ENCODE measurements around the gene URGCP. TPM values are rescaled to one million over a fixed set of nuclear protein-coding genes. Genes with fewer than 3 reads are reported as not detected.

URGCP gene
- polyA plus RNA-seq (2013, experiment 1 of 2): 8.0 TPM
- polyA plus RNA-seq (2013, experiment 2 of 2): 9.4 TPM

- no peak within 1 kb of the TSS for H2BK12ac ChIP-seq (ENCODE audit: low read length)
- no peaks in the 10 kb centered on the region for H3K79me1 ChIP-seq (ENCODE audit: low read depth, low read length)
- H4K8ac ChIP-seq (ENCODE audit: low read depth, low read length): no peak within 1 kb of the TSS
- peak within 1 kb of the TSS; percentile 49 for H3K23ac ChIP-seq (ENCODE audit: low read depth, low read length, poor library complexity)
- H3K4me3 ChIP-seq (ENCODE audit: low read length in 2 of 2): peak within 1 kb of the TSS; percentile 79 to 87
- no peak within 1 kb of the TSS for H4K91ac ChIP-seq (ENCODE audit: low read depth, low read length, poor library complexity)
- H2BK120ac ChIP-seq (ENCODE audit: low read depth, low read length): no peak within 1 kb of the TSS
- no peak for DNase-seq (ENCODE audit: low spot score)
- peaks cover 1 to 9% of the 10 kb centered on the region in 2 donors for H3K4me1 ChIP-seq (ENCODE audit: control insufficient read depth in 2 of 2, insufficient read depth in 1 of 2, low read depth in 1 of 2, low read length in 2 of 2)
- WGBS, 2 donors (ENCODE audit: extremely low coverage in 2 of 2, insufficient read length in 2 of 2, insufficient replicate concordance in 1 of 2): no CpG with 5 or more reads among the region's 73 CpGs
- no peak within 1 kb of the TSS for H2AK5ac ChIP-seq (ENCODE audit: low read depth, low read length)
- no peaks in the 10 kb centered on the region for H3K36me3 ChIP-seq (replicated peaks in 1 of 2; ENCODE audit: control insufficient read depth in 2 of 2, insufficient read depth in 2 of 2, low read length in 2 of 2)
- peak within 1 kb of the TSS; percentile 96 for H2AFZ ChIP-seq (ENCODE audit: low read length)
- no peak within 1 kb of the TSS for H2BK5ac ChIP-seq (ENCODE audit: low read length)
- peak within 1 kb of the TSS; percentile 85 for H3K4me2 ChIP-seq (ENCODE audit: insufficient read depth, low read length, poor library complexity, severe bottlenecking)
- H3K14ac ChIP-seq (ENCODE audit: low read length): no peak within 1 kb of the TSS
- H3K18ac ChIP-seq (ENCODE audit: low read length): peak within 1 kb of the TSS; percentile 92
- no peak within 1 kb of the TSS for H3K4ac ChIP-seq (ENCODE audit: low read length)
- H2BK15ac ChIP-seq (ENCODE audit: low read length): peak within 1 kb of the TSS; percentile 87
- H3K9me3 ChIP-seq (replicated peaks in 1 of 2; ENCODE audit: control insufficient read depth in 2 of 2, insufficient read depth in 1 of 2, low read depth in 1 of 2, low read length in 2 of 2): no peaks in the 10 kb centered on the region
- H3K27me3 ChIP-seq (ENCODE audit: control insufficient read depth in 3 of 3, insufficient read depth in 3 of 3, low read depth in 1 of 3, low read length in 3 of 3): peaks cover 0 to 3% (median 0%) of the 10 kb centered on the region in 3 experiments
- H3K9ac ChIP-seq (ENCODE audit: low read depth, low read length, poor library complexity): peak within 1 kb of the TSS; percentile 92
- H3K27ac ChIP-seq (replicated peaks; ENCODE audit: low read length): no peak within 1 kb of the TSS
These were observed at the start of gene URGCP for GRCh38 chr7:43906331-43907010. URGCP (minus strand) TSS chr7:43906596; CDS start chr7:43906575, 21 bp downstream.

DNA sequence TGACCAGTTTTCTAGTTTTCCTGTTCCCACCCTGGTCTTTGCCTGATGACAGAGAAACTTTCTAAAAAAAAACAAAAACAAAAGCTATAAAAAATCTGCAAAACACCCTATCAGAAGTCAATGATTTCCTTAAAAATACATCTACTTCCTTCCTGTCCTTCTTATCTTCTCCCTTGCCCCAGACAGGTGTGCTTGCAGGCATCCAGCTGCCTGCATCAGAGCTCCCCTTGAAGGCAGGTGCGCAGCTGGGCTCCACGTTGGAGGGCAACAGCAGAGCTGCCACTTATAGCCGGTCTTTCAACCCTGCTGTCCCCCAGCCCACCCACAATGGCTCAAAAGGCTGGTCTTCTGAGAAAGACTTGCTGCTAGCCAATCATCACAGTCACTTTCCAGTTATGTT lies 49.6 kb upstream of the URGCP start:
- Histone ChIP-seq H2AK5ac (ENCODE audit: low read depth, low read length) (no peak overlapping the region), H2BK15ac (ENCODE audit: low read length) (no peak overlapping the region), H3K27me3 (ENCODE audit: control insufficient read depth in 3 of 3, insufficient read depth in 3 of 3, low read depth in 1 of 3, low read length in 3 of 3) (no peaks in the 10 kb centered on the region), H3K9me3 (replicated peaks in 1 of 2; ENCODE audit: control insufficient read depth in 2 of 2, insufficient read depth in 1 of 2, low read depth in 1 of 2, low read length in 2 of 2) (no peaks in the 10 kb centered on the region), H3K27ac (replicated peaks; ENCODE audit: low read length) (no peak overlapping the region), H3K9ac (ENCODE audit: low read depth, low read length, poor library complexity) (no peak overlapping the region), H2AFZ (ENCODE audit: low read length) (no peak overlapping the region), H2BK12ac (ENCODE audit: low read length) (no peak overlapping the region), H3K4me2 (ENCODE audit: insufficient read depth, low read length, poor library complexity, severe bottlenecking) (no peak overlapping the region), H3K23ac (ENCODE audit: low read depth, low read length, poor library complexity) (no peak overlapping the region), H3K18ac (ENCODE audit: low read length) (no peak overlapping the region), H3K36me3 (replicated peaks in 1 of 2; ENCODE audit: control insufficient read depth in 2 of 2, insufficient read depth in 2 of 2, low read length in 2 of 2) (peaks cover 4 to 24% of the 10 kb centered on the region in 2 donors), H2BK5ac (ENCODE audit: low read length) (no peak overlapping the region), H3K4me1 (ENCODE audit: control insufficient read depth in 2 of 2, insufficient read depth in 1 of 2, low read depth in 1 of 2, low read length in 2 of 2) (no peaks in the 10 kb centered on the region), H4K91ac (ENCODE audit: low read depth, low read length, poor library complexity) (no peak overlapping the region), H3K79me1 (ENCODE audit: low read depth, low read length) (no peaks in the 10 kb centered on the region), H3K4me3 (ENCODE audit: low read length in 2 of 2) (no peak overlapping the region), H3K4ac (ENCODE audit: low read length) (no peak overlapping the region), H2BK120ac (ENCODE audit: low read depth, low read length) (no peak overlapping the region), H3K14ac (ENCODE audit: low read length) (no peak overlapping the region), H4K8ac (ENCODE audit: low read depth, low read length) (no peak overlapping the region)
- no CpG with 5 or more reads among the region's 3 CpGs for WGBS, 2 donors (ENCODE audit: extremely low coverage in 2 of 2, insufficient read length in 2 of 2, insufficient replicate concordance in 1 of 2)
- DNase-seq (ENCODE audit: low spot score): no peak

DNA sequence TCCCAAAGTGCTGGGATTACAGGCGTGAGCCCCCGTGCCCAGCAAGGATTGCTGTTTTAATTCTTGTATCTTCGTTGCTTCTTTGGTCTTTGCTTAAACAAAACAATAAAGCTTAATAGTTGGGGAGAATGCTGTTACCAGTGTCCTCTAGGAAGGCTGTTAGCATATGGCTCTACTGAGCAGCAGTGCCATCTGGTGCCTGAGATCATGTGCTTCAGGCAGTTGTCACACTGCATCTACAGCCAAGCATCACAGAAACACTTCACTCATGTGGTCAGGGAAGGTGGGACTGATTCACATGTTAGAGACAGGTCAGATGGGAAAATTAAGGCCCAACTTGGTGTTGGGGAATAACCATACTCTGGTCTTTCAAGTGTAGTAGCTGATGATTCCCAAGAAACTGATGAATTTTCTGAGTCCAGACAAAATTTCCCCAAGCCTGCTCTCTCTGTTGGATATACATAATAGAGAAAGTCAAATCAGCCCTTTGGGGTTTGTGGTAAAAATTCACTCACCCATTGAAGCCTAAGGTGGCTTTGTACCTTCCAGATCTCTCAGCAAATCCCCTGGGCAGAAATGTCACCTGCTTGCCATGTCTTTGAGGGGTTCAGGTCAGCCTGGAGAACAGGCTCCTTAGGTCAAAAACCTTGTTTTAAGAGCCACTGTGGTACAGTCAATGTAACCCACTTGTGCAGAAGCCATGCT lies 48.3 kb upstream of the URGCP start:
- Histone ChIP-seq H3K4me2 (ENCODE audit: insufficient read depth, low read length, poor library complexity, severe bottlenecking) (no peak overlapping the region), H3K4me1 (ENCODE audit: control insufficient read depth in 2 of 2, insufficient read depth in 1 of 2, low read depth in 1 of 2, low read length in 2 of 2) (no peaks in the 10 kb centered on the region), H2AK5ac (ENCODE audit: low read depth, low read length) (no peak overlapping the region), H3K4me3 (ENCODE audit: low read length in 2 of 2) (no peak overlapping the region), H2BK5ac (ENCODE audit: low read length) (no peak overlapping the region), H2BK15ac (ENCODE audit: low read length) (no peak overlapping the region), H2AFZ (ENCODE audit: low read length) (no peak overlapping the region), H3K27me3 (ENCODE audit: control insufficient read depth in 3 of 3, insufficient read depth in 3 of 3, low read depth in 1 of 3, low read length in 3 of 3) (no peaks in the 10 kb centered on the region), H3K14ac (ENCODE audit: low read length) (no peak overlapping the region), H2BK120ac (ENCODE audit: low read depth, low read length) (no peak overlapping the region), H3K36me3 (replicated peaks in 1 of 2; ENCODE audit: control insufficient read depth in 2 of 2, insufficient read depth in 2 of 2, low read length in 2 of 2) (peaks cover 8 to 34% of the 10 kb centered on the region in 2 donors), H3K9ac (ENCODE audit: low read depth, low read length, poor library complexity) (no peak overlapping the region), H3K23ac (ENCODE audit: low read depth, low read length, poor library complexity) (no peak overlapping the region), H3K79me1 (ENCODE audit: low read depth, low read length) (no peaks in the 10 kb centered on the region), H3K18ac (ENCODE audit: low read length) (no peak overlapping the region), H4K91ac (ENCODE audit: low read depth, low read length, poor library complexity) (no peak overlapping the region), H3K9me3 (replicated peaks in 1 of 2; ENCODE audit: control insufficient read depth in 2 of 2, insufficient read depth in 1 of 2, low read depth in 1 of 2, low read length in 2 of 2) (no peaks in the 10 kb centered on the region), H3K4ac (ENCODE audit: low read length) (no peak overlapping the region), H4K8ac (ENCODE audit: low read depth, low read length) (no peak overlapping the region), H2BK12ac (ENCODE audit: low read length) (no peak overlapping the region), H3K27ac (replicated peaks; ENCODE audit: low read length) (no peak overlapping the region)
- DNase-seq (ENCODE audit: low spot score): no peak
- no CpG with 5 or more reads among the region's 3 CpGs for WGBS, 2 donors (ENCODE audit: extremely low coverage in 2 of 2, insufficient read length in 2 of 2, insufficient replicate concordance in 1 of 2)

GRCh38 chr7:43953071-43953470 lies 46.7 kb upstream of the URGCP start:
- H2BK12ac ChIP-seq (ENCODE audit: low read length): no peak overlapping the region
- H3K4me1 ChIP-seq (ENCODE audit: control insufficient read depth in 2 of 2, insufficient read depth in 1 of 2, low read depth in 1 of 2, low read length in 2 of 2): no peaks in the 10 kb centered on the region
- H4K8ac ChIP-seq (ENCODE audit: low read depth, low read length): no peak overlapping the region
- H3K14ac ChIP-seq (ENCODE audit: low read length): no peak overlapping the region
- H3K27me3 ChIP-seq (ENCODE audit: control insufficient read depth in 3 of 3, insufficient read depth in 3 of 3, low read depth in 1 of 3, low read length in 3 of 3): no peaks in the 10 kb centered on the region
- no peak overlapping the region for H2BK5ac ChIP-seq (ENCODE audit: low read length)
- no peak overlapping the region for H3K4me3 ChIP-seq (ENCODE audit: low read length in 2 of 2)
- no peak overlapping the region for H3K18ac ChIP-seq (ENCODE audit: low read length)
- H2AK5ac ChIP-seq (ENCODE audit: low read depth, low read length): no peak overlapping the region
- H3K4me2 ChIP-seq (ENCODE audit: insufficient read depth, low read length, poor library complexity, severe bottlenecking): no peak overlapping the region
- DNase-seq (ENCODE audit: low spot score): no peak
- H2AFZ ChIP-seq (ENCODE audit: low read length): no peak overlapping the region
- H3K23ac ChIP-seq (ENCODE audit: low read depth, low read length, poor library complexity): no peak overlapping the region
- H3K9me3 ChIP-seq (replicated peaks in 1 of 2; ENCODE audit: control insufficient read depth in 2 of 2, insufficient read depth in 1 of 2, low read depth in 1 of 2, low read length in 2 of 2): no peaks in the 10 kb centered on the region
- H2BK120ac ChIP-seq (ENCODE audit: low read depth, low read length): no peak overlapping the region
- no peaks in the 10 kb centered on the region for H3K79me1 ChIP-seq (ENCODE audit: low read depth, low read length)
- WGBS, 2 donors (ENCODE audit: extremely low coverage in 2 of 2, insufficient read length in 2 of 2, insufficient replicate concordance in 1 of 2): no CpG with 5 or more reads among the region's 5 CpGs
- peaks cover 8 to 47% of the 10 kb centered on the region in 2 donors for H3K36me3 ChIP-seq (replicated peaks in 1 of 2; ENCODE audit: control insufficient read depth in 2 of 2, insufficient read depth in 2 of 2, low read length in 2 of 2)
- H2BK15ac ChIP-seq (ENCODE audit: low read length): no peak overlapping the region
- no peak overlapping the region for H4K91ac ChIP-seq (ENCODE audit: low read depth, low read length, poor library complexity)
- no peak overlapping the region for H3K9ac ChIP-seq (ENCODE audit: low read depth, low read length, poor library complexity)
- no peak overlapping the region for H3K27ac ChIP-seq (replicated peaks; ENCODE audit: low read length)
- H3K4ac ChIP-seq (ENCODE audit: low read length): no peak overlapping the region

Data from neuronal stem cell (in vitro differentiated cells).